ENCODE data around the gene CTNNA3. TPM values are rescaled to one million over a fixed set of nuclear protein-coding genes. Genes with fewer than 3 reads are reported as not detected.

CTNNA3 gene
- total and polyA plus RNA-seq, 4 donors: 0.38 to 8.9 (median 5.2) TPM

GRCh38 chr10:66982792-66983474 is 713.1 kb downstream of the CTNNA3 start:
- no peak overlapping the region for H3K4me3 ChIP-seq (ENCODE audit: low read length in 2 of 2)
- no peaks in the 10 kb centered on the region for H3K27me3 ChIP-seq (ENCODE audit: control insufficient read depth in 1 of 2, insufficient read depth in 2 of 2, low read length in 1 of 2)
- no peak for ATAC-seq (ENCODE audit: low FRiP score)
- H3K9me3 ChIP-seq (ENCODE audit: control insufficient read depth, low read length): no peaks in the 10 kb centered on the region
- 18 to 29% methylated on average over 6 of the region's 6 CpGs for WGBS, 2 donors
- intact Hi-C loops (cut with DNase I): no loop called here
- no peaks in the 10 kb centered on the region for H3K4me1 ChIP-seq (ENCODE audit: control insufficient read depth in 1 of 2, insufficient read depth in 2 of 2, low read length in 2 of 2)
- no peak for DNase-seq
- H3K27ac ChIP-seq (ENCODE audit: low read depth in 1 of 2, low read length in 2 of 2): no peak overlapping the region
- no peaks in the 10 kb centered on the region for H3K36me3 ChIP-seq (ENCODE audit: control insufficient read depth in 1 of 2, insufficient read depth in 2 of 2, low read length in 1 of 2)

- intact Hi-C loops (cut with DNase I): no loop called here
- ATAC-seq (ENCODE audit: low FRiP score) (no peak), DNase-seq (no peak)
- 83 to 87% methylated on average over 1 of the region's 1 CpG for WGBS, 2 donors
- Histone ChIP-seq H3K27me3 (ENCODE audit: control insufficient read depth in 1 of 2, insufficient read depth in 2 of 2, low read length in 1 of 2) (no peaks in the 10 kb centered on the region), H3K9me3 (ENCODE audit: control insufficient read depth, low read length) (no peaks in the 10 kb centered on the region), H3K27ac (ENCODE audit: low read depth in 1 of 2, low read length in 2 of 2) (no peak overlapping the region), H3K36me3 (ENCODE audit: control insufficient read depth in 1 of 2, insufficient read depth in 2 of 2, low read length in 1 of 2) (no peaks in the 10 kb centered on the region), H3K4me3 (ENCODE audit: low read length in 2 of 2) (no peak overlapping the region), H3K4me1 (ENCODE audit: control insufficient read depth in 1 of 2, insufficient read depth in 2 of 2, low read length in 2 of 2) (no peaks in the 10 kb centered on the region)
Observed at GRCh38 chr10:66982053-66982420, 714.0 kb downstream of the CTNNA3 start.

GRCh38 chr10:66981361-66982052 is 714.5 kb downstream of the CTNNA3 start:
- DNase-seq: no peak
- 90 to 91% methylated on average over 3 of the region's 3 CpGs for WGBS, 2 donors
- no peak overlapping the region for H3K27ac ChIP-seq (ENCODE audit: low read depth in 1 of 2, low read length in 2 of 2)
- H3K4me3 ChIP-seq (ENCODE audit: low read length in 2 of 2): no peak overlapping the region
- no peaks in the 10 kb centered on the region for H3K4me1 ChIP-seq (ENCODE audit: control insufficient read depth in 1 of 2, insufficient read depth in 2 of 2, low read length in 2 of 2)
- intact Hi-C loops (cut with DNase I): no loop called here
- no peak for ATAC-seq (ENCODE audit: low FRiP score)
- H3K9me3 ChIP-seq (ENCODE audit: control insufficient read depth, low read length): no peaks in the 10 kb centered on the region
- H3K27me3 ChIP-seq (ENCODE audit: control insufficient read depth in 1 of 2, insufficient read depth in 2 of 2, low read length in 1 of 2): no peaks in the 10 kb centered on the region
- H3K36me3 ChIP-seq (ENCODE audit: control insufficient read depth in 1 of 2, insufficient read depth in 2 of 2, low read length in 1 of 2): no peaks in the 10 kb centered on the region

GRCh38 chr10:66980246-66980815 is 715.7 kb downstream of the CTNNA3 start:
- no peak overlapping the region for H3K4me3 ChIP-seq (ENCODE audit: low read length in 2 of 2)
- intact Hi-C loops (cut with DNase I): no loop called here

GRCh38 chr10:66964946-66965345 is 731.0 kb downstream of the CTNNA3 start:
- Histone ChIP-seq H3K36me3 (ENCODE audit: control insufficient read depth in 1 of 2, insufficient read depth in 2 of 2, low read length in 1 of 2) (no peaks in the 10 kb centered on the region), H3K27ac (ENCODE audit: low read depth in 1 of 2, low read length in 2 of 2) (no peak overlapping the region), H3K4me3 (ENCODE audit: low read length in 2 of 2) (no peak overlapping the region), H3K9me3 (ENCODE audit: control insufficient read depth, low read length) (no peaks in the 10 kb centered on the region), H3K27me3 (ENCODE audit: control insufficient read depth in 1 of 2, insufficient read depth in 2 of 2, low read length in 1 of 2) (no peaks in the 10 kb centered on the region), H3K4me1 (ENCODE audit: control insufficient read depth in 1 of 2, insufficient read depth in 2 of 2, low read length in 2 of 2) (no peaks in the 10 kb centered on the region)
- WGBS, 2 donors: 69 to 77% methylated on average over 4 of the region's 4 CpGs
- ATAC-seq (ENCODE audit: low FRiP score) (no peak), DNase-seq (no peak)
- intact Hi-C loops (cut with DNase I): no loop called here

More at GRCh38 chr10:66980246-66980815, 715.7 kb downstream of the CTNNA3 start:
- 92 to 94% methylated on average over 4 of the region's 4 CpGs for WGBS, 2 donors
- H3K4me1 ChIP-seq (ENCODE audit: control insufficient read depth in 1 of 2, insufficient read depth in 2 of 2, low read length in 2 of 2): no peaks in the 10 kb centered on the region
- DNase-seq (no peak), ATAC-seq (ENCODE audit: low FRiP score) (no peak)
- H3K27ac ChIP-seq (ENCODE audit: low read depth in 1 of 2, low read length in 2 of 2): no peak overlapping the region
- H3K9me3 ChIP-seq (ENCODE audit: control insufficient read depth, low read length): no peaks in the 10 kb centered on the region
- no peaks in the 10 kb centered on the region for H3K36me3 ChIP-seq (ENCODE audit: control insufficient read depth in 1 of 2, insufficient read depth in 2 of 2, low read length in 1 of 2)
- no peaks in the 10 kb centered on the region for H3K27me3 ChIP-seq (ENCODE audit: control insufficient read depth in 1 of 2, insufficient read depth in 2 of 2, low read length in 1 of 2)

- ATAC-seq (ENCODE audit: low FRiP score): no peak
- H3K27ac ChIP-seq (ENCODE audit: low read depth in 1 of 2, low read length in 2 of 2): no peak overlapping the region
- no peak for DNase-seq
- intact Hi-C loops (cut with DNase I): no loop called here
- no peaks in the 10 kb centered on the region for H3K27me3 ChIP-seq (ENCODE audit: control insufficient read depth in 1 of 2, insufficient read depth in 2 of 2, low read length in 1 of 2)
- WGBS, 2 donors: 31% methylated on average over 2 of the region's 2 CpGs
- H3K4me3 ChIP-seq (ENCODE audit: low read length in 2 of 2): no peak overlapping the region
- no peaks in the 10 kb centered on the region for H3K36me3 ChIP-seq (ENCODE audit: control insufficient read depth in 1 of 2, insufficient read depth in 2 of 2, low read length in 1 of 2)
- H3K4me1 ChIP-seq (ENCODE audit: control insufficient read depth in 1 of 2, insufficient read depth in 2 of 2, low read length in 2 of 2): peaks cover 0 to 3% of the 10 kb centered on the region in 2 donors
- no peaks in the 10 kb centered on the region for H3K9me3 ChIP-seq (ENCODE audit: control insufficient read depth, low read length)
Observed at GRCh38 chr10:66958466-66958865, 737.5 kb downstream of the CTNNA3 start.

- intact Hi-C loops (cut with DNase I): no loop called here
- H3K27ac ChIP-seq (ENCODE audit: low read depth in 1 of 2, low read length in 2 of 2): no peak overlapping the region
- H3K9me3 ChIP-seq (ENCODE audit: control insufficient read depth, low read length): no peaks in the 10 kb centered on the region
- H3K4me3 ChIP-seq (ENCODE audit: low read length in 2 of 2): no peak overlapping the region
- H3K36me3 ChIP-seq (ENCODE audit: control insufficient read depth in 1 of 2, insufficient read depth in 2 of 2, low read length in 1 of 2): no peaks in the 10 kb centered on the region
- WGBS, 2 donors: 68 to 73% methylated on average over 2 of the region's 2 CpGs
- no peak for DNase-seq
- no peak for ATAC-seq (ENCODE audit: low FRiP score)
- H3K27me3 ChIP-seq (ENCODE audit: control insufficient read depth in 1 of 2, insufficient read depth in 2 of 2, low read length in 1 of 2): no peaks in the 10 kb centered on the region
- no peaks in the 10 kb centered on the region for H3K4me1 ChIP-seq (ENCODE audit: control insufficient read depth in 1 of 2, insufficient read depth in 2 of 2, low read length in 2 of 2)
Observed at GRCh38 chr10:66951896-66952295, 744.1 kb downstream of the CTNNA3 start.

- intact Hi-C loops (cut with DNase I): no loop called here
- H3K36me3 ChIP-seq (ENCODE audit: control insufficient read depth in 1 of 2, insufficient read depth in 2 of 2, low read length in 1 of 2): no peaks in the 10 kb centered on the region
- ATAC-seq (ENCODE audit: low FRiP score): no peak
- DNase-seq: no peak
- 44 to 91% methylated on average over 2 of the region's 2 CpGs for WGBS, 2 donors
- no peaks in the 10 kb centered on the region for H3K27me3 ChIP-seq (ENCODE audit: control insufficient read depth in 1 of 2, insufficient read depth in 2 of 2, low read length in 1 of 2)
- H3K4me3 ChIP-seq (ENCODE audit: low read length in 2 of 2): no peak overlapping the region
- H3K4me1 ChIP-seq (ENCODE audit: control insufficient read depth in 1 of 2, insufficient read depth in 2 of 2, low read length in 2 of 2): no peaks in the 10 kb centered on the region
- no peak overlapping the region for H3K27ac ChIP-seq (ENCODE audit: low read depth in 1 of 2, low read length in 2 of 2)
- H3K9me3 ChIP-seq (ENCODE audit: control insufficient read depth, low read length): no peaks in the 10 kb centered on the region
Observed at GRCh38 chr10:66943590-66943989, 752.4 kb downstream of the CTNNA3 start.

- Histone ChIP-seq H3K4me3 (ENCODE audit: low read length in 2 of 2) (no peak overlapping the region), H3K27me3 (ENCODE audit: control insufficient read depth in 1 of 2, insufficient read depth in 2 of 2, low read length in 1 of 2) (no peaks in the 10 kb centered on the region), H3K27ac (ENCODE audit: low read depth in 1 of 2, low read length in 2 of 2) (no peak overlapping the region), H3K4me1 (ENCODE audit: control insufficient read depth in 1 of 2, insufficient read depth in 2 of 2, low read length in 2 of 2) (no peaks in the 10 kb centered on the region), H3K9me3 (ENCODE audit: control insufficient read depth, low read length) (no peaks in the 10 kb centered on the region), H3K36me3 (ENCODE audit: control insufficient read depth in 1 of 2, insufficient read depth in 2 of 2, low read length in 1 of 2) (no peaks in the 10 kb centered on the region)
- DNase-seq: no peak
- intact Hi-C loops (cut with DNase I): no loop called here
- 89 to 93% methylated on average over 1 of the region's 1 CpG for WGBS, 2 donors
- ATAC-seq (ENCODE audit: low FRiP score): no peak
Observed at GRCh38 chr10:66942407-66942806, 753.6 kb downstream of the CTNNA3 start.
